GM12891 (cell line): ENCODE data around the gene SLCO3A1.

ENCODE experiments used
- POLR2A ChIP-seq: IDR thresholded peaks from 2 replicates; pipeline ENCODE4 v1.6.1; 2011; ENCODE audit warnings: low read depth, low read length, control low read depth
- POLR2AphosphoS5 ChIP-seq: IDR thresholded peaks from 2 replicates; pipeline ENCODE4 v1.6.1; 2011; ENCODE audit warnings: low read depth, low read length, control low read depth
- SPI1 ChIP-seq: IDR thresholded peaks from 2 replicates; pipeline ENCODE4 v1.6.1; 2011; ENCODE audit warnings: low read depth, low read length, control low read depth
- TAF1 ChIP-seq: IDR thresholded peaks from 2 replicates; pipeline ENCODE4 v1.6.1; 2011; ENCODE audit warnings: low read depth, low read length, control low read depth

DNA sequence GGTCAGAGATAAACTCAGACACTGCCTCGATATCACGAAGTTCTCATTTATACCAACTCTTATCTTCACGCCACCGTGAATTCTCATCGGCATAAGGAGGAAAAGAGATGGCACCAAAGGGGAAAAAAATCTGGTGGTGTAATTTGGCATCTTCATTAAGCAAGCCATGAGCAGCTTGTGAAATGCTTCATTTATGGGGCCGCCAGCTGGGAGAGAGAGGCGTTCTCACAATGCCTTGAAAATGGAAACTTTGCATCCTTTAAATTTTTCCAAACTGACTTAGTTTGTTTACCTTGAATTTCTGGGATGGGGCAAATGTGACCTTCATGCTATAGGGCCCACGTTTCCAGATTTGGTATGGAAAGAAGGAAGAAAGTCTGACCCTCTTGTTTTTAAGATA is 297.7 kb downstream of the SLCO3A1 start:
- TF ChIP-seq POLR2AphosphoS5 (no peak), POLR2A (no peak), TAF1 (no peak), SPI1 (no peak)
